Large intestine (tissue), 3 donors: ENCODE measurements around the gene MAST4. TPM values are rescaled to one million over a fixed set of nuclear protein-coding genes. Genes with fewer than 3 reads are reported as not detected.

Experiments
- DNase-seq, 2 donors: peaks; one replicate each; pipeline versions ENCODE4 v3.0.0 to v3.0.0-alpha.2; 2013
- H3K27ac ChIP-seq: one replicate; pipeline ENCODE4 v1.5.1; 2013; ENCODE audit warnings: low read length
- H3K27me3 ChIP-seq: 2 replicates; pipeline ENCODE4 v1.6.1; 2013; ENCODE audit warnings: low read length; ENCODE audit not compliant: control insufficient read depth, insufficient read depth
- H3K36me3 ChIP-seq: 2 replicates; pipeline ENCODE4 v1.6.1; 2013; ENCODE audit warnings: low read length; ENCODE audit not compliant: control insufficient read depth, insufficient read depth
- H3K4me1 ChIP-seq: one replicate; pipeline ENCODE4 v1.6.1; 2013; ENCODE audit warnings: low read length; ENCODE audit not compliant: control insufficient read depth, insufficient read depth
- H3K4me3 ChIP-seq: one replicate; pipeline ENCODE4 v1.5.1; 2013; ENCODE audit warnings: low read length
- H3K9me3 ChIP-seq: one replicate; pipeline ENCODE4 v1.6.1; 2013; ENCODE audit warnings: mild to moderate bottlenecking, low read depth, low read length, moderate library complexity; ENCODE audit not compliant: control insufficient read depth
- WGBS: methylation state at CpG from one replicate; pipeline ENCODE4 v1.1.5; 2013; ENCODE audit warnings: low lambda C conversion rate; ENCODE audit not compliant: insufficient coverage; 5-methylcytosine and 5-hydroxymethylcytosine counted together
- polyA plus RNA-seq: library from polyadenylated mRNA; unstranded; fragments of 120-200 nt; gene quantifications from one replicate; pipeline ENCODE4 v1.2.1, GENCODE V29; 2013

The MAST4 gene
- polyA plus RNA-seq, 1 donor = 14.8 TPM

DNA sequence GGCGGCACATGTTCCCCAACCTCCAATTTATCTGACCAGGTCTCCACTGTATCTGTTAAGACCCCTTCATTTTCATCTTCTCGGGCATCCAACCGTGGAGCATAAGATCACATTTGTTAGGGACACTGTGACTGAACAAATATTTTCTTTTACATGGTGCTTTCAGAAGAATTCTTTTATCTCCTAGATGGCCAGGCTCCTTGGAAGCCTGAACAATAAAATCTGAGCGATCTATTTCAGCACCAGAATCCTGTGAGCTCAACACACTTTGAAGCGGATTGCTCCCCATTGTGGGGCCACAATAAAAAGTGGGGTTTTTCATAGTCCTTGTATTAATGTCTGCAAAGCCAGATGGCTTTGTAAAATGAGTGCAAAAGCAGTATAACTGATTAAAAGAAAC lies 326.7 kb downstream of the MAST4 start:
- Histone ChIP-seq H3K4me1 (no peaks in the 10 kb centered on the region), H3K27me3 (no peaks in the 10 kb centered on the region), H3K27ac (no peak overlapping the region), H3K9me3 (no peaks in the 10 kb centered on the region), H3K36me3 (no peaks in the 10 kb centered on the region), H3K4me3 (no peak overlapping the region)
- no peak for DNase-seq
- WGBS = 32% methylated on average over 2 of the region's 5 CpGs

DNA sequence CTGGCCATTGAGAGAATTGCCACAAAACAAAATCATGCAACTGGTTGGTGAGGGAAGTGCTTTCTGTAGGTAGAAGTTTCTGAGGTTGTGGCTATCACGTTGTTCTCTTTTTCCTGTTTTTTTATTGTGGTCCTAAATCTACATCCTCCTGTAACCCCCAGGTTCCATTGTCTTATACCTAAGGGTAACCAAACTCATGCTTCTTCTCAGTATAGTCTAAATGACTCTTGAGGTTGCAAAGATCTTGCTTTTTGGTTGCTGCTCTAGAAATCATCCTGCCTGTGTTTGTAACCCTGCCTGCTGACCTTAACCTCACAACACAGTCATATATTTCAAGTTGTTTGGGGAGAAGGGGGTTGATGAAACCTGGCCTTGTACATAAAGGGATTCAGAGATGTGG lies 327.3 kb downstream of the MAST4 start:
- Histone ChIP-seq H3K4me1 (no peaks in the 10 kb centered on the region), H3K27me3 (no peaks in the 10 kb centered on the region), H3K36me3 (no peaks in the 10 kb centered on the region), H3K27ac (no peak overlapping the region), H3K9me3 (no peaks in the 10 kb centered on the region), H3K4me3 (no peak overlapping the region)
- DNase-seq = no peak
- no CpG with 5 or more reads among the region's 1 CpG for WGBS

DNA sequence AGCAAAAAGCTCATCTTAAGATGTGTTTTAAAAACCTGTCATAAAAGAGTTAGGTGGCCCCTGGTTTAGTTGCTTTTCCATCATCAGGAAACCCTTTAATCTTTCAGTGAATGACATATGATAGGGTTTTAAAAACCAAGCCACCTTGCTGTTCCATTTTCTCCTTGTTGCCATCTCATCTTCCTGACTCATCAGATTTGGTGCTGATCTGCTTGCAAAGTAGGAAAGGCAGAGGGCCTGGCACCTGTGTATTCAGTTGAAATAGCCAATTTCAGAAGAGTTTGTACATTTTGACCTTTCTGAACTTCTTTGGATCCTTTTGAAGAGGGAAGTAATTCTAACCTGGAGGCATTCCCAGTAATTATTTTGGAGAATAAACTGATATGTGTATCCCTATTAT lies 327.7 kb downstream of the MAST4 start:
- H3K27me3 ChIP-seq = no peaks in the 10 kb centered on the region
- no peak overlapping the region for H3K4me3 ChIP-seq
- H3K9me3 ChIP-seq = no peaks in the 10 kb centered on the region
- H3K4me1 ChIP-seq = no peaks in the 10 kb centered on the region
- DNase-seq = no peak
- H3K36me3 ChIP-seq = no peaks in the 10 kb centered on the region
- H3K27ac ChIP-seq = no peak overlapping the region

DNA sequence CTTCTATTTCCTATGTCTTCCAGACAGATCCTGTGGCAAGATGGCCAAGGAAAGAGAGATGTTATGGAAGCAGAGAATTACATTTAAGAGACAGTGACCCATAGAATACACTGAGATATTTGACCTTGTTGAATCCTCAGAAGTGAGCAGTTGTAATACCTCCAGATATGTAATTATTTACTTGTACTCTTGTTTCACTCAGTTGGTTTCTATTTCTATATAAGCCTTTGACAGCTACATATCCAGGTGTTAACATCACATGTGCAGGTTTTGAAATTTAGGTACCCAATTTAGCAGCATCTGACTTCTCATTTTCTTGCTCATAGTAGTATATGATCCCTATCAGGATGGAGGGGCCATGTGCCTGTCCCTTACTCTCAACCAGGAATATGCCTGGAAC lies 330.9 kb downstream of the MAST4 start:
- Histone ChIP-seq H3K9me3 (no peaks in the 10 kb centered on the region), H3K27me3 (no peaks in the 10 kb centered on the region), H3K4me3 (no peak overlapping the region), H3K4me1 (no peaks in the 10 kb centered on the region), H3K27ac (no peak overlapping the region), H3K36me3 (no peaks in the 10 kb centered on the region)
- DNase-seq = no peak

DNA sequence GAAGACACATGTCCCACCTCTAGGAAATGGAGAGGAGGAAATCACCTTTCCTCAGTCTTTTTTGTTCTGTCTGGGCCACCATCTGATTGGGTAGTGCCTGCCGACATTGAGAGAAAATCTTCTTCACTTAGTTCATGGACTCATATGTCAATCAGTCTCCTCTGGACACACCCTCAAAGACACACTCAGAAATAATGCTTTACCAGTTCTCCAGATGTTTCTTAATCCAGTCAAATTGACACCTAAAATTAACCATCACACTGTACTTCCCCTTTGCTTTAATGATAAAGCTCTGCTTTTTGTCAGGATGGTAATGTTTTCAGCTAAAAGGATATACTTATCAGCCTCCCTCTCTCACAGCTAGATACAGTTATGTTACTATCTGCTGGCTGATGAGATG lies 333.1 kb downstream of the MAST4 start:
- no peak overlapping the region for H3K4me3 ChIP-seq
- H3K36me3 ChIP-seq = no peaks in the 10 kb centered on the region
- no peaks in the 10 kb centered on the region for H3K4me1 ChIP-seq
- no peak for DNase-seq
- H3K27ac ChIP-seq = no peak overlapping the region
- 100% methylated on average over 1 of the region's 1 CpG for WGBS
- no peaks in the 10 kb centered on the region for H3K27me3 ChIP-seq
- H3K9me3 ChIP-seq = no peaks in the 10 kb centered on the region

DNA sequence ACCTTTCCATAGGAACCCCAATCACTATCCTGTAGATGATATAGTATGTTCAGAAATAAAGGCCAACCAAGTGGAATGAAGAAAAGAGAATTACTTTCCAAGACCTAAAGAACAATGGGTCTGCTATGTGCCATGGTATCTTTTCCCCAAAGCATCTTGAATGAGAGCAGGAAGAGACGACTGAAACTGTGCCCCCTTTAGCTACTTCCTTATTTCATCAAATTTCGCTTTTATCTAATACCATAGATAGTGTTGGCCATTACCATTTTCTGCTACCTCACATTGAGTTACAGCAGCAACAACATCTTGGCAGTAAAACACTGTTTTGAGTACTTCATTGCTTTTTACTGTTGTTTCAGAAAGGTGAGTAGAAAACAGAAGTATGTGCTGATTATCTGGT lies 333.8 kb downstream of the MAST4 start:
- no peak overlapping the region for H3K27ac ChIP-seq
- H3K36me3 ChIP-seq = no peaks in the 10 kb centered on the region
- WGBS = no CpG with 5 or more reads among the region's 2 CpGs
- no peaks in the 10 kb centered on the region for H3K9me3 ChIP-seq
- no peak overlapping the region for H3K4me3 ChIP-seq
- no peak for DNase-seq
- H3K27me3 ChIP-seq = no peaks in the 10 kb centered on the region
- H3K4me1 ChIP-seq = no peaks in the 10 kb centered on the region

DNA sequence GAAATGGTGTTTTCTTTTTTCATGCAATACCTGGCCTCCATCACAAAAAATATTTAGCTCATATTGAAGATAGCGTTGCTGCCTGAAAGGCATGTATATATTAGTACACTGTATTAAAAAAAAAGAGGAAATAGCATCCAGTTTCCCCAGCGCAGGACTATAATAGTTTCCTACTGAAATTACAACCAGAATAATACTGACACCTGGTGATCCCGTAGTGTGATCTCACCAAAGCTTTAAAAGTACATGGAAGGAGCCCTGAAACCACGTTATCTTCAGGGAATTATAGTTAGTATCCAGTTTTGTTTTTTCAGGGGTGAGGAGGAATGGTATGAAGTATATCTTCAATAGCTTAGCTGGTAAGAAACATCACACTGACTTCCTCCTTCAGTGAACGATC lies 335.5 kb downstream of the MAST4 start:
- no peaks in the 10 kb centered on the region for H3K36me3 ChIP-seq
- no peaks in the 10 kb centered on the region for H3K27me3 ChIP-seq
- no CpG with 5 or more reads among the region's 5 CpGs for WGBS
- no peak for DNase-seq
- H3K4me3 ChIP-seq = no peak overlapping the region
- no peak overlapping the region for H3K27ac ChIP-seq
- H3K9me3 ChIP-seq = no peaks in the 10 kb centered on the region
- no peaks in the 10 kb centered on the region for H3K4me1 ChIP-seq

DNA sequence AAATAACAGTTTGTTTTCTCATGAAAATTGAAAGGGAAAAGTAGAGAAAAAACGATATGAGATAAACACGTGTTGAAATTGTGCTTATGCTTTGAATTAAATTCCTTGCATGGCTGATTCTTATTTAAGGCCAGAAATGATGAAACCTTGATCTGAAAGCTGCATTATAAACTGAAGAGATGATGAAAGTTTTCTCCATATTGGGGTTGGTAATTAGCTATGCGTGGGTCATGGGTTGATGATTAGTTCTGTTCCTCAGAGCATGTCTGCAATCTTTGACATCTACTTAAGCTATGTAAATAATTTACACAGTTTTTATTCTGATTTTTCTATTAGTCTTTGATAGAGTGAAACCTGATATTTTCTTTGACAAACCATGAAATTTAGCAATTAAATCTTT lies 336.3 kb downstream of the MAST4 start:
- Histone ChIP-seq H3K4me1 (no peaks in the 10 kb centered on the region), H3K27me3 (no peaks in the 10 kb centered on the region), H3K36me3 (no peaks in the 10 kb centered on the region), H3K9me3 (no peaks in the 10 kb centered on the region), H3K4me3 (no peak overlapping the region), H3K27ac (no peak overlapping the region)
- 83% methylated on average over 1 of the region's 3 CpGs for whole genome bisulfite sequencing
- DNase-seq = no peak

DNA sequence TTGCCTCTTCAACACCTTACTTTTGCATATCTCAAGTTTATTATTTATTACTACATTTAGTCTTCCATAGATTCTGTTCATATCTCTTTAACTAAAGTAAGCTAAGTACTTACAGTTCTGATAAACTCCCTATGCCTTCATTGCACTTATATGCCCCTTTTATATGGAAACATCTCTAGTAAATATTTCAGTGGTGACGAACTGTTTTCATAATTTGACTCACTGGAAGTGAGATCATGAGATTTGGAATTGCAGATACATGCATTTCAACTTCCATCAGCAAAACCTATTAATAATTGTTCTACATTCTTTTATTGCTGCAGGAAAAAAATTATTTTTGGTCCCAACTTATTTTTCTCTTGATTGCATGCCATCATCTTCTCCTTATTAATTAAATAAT lies 336.9 kb downstream of the MAST4 start:
- H3K4me1 ChIP-seq = no peaks in the 10 kb centered on the region
- no peaks in the 10 kb centered on the region for H3K9me3 ChIP-seq
- H3K27ac ChIP-seq = no peak overlapping the region
- no peaks in the 10 kb centered on the region for H3K36me3 ChIP-seq
- no peaks in the 10 kb centered on the region for H3K27me3 ChIP-seq
- 83% methylated on average over 1 of the region's 1 CpG for WGBS
- DNase-seq = no peak
- no peak overlapping the region for H3K4me3 ChIP-seq

DNA sequence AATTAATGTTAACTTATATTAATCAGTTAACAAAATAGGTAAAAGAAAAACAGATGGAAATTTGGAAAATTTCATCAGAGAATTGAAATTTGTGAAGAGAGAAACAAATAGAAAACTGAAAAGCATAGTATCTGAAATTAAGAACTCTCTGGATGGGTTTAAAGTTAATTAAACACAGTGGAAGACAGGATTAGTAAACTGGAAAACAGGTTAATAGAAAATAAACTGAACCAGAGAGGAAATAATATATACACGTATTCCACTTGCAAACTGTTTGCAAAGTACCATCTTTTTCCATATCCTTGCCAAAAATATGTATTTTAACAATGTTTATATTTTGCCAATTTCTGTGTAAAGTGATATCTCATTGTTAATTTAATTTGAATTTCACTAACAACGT lies 342.9 kb downstream of the MAST4 start:
- no peak for DNase-seq
- Histone ChIP-seq H3K4me3 (no peak overlapping the region), H3K36me3 (no peaks in the 10 kb centered on the region), H3K27me3 (no peaks in the 10 kb centered on the region), H3K9me3 (no peaks in the 10 kb centered on the region), H3K4me1 (no peaks in the 10 kb centered on the region), H3K27ac (no peak overlapping the region)
- WGBS = 89% methylated on average over 1 of the region's 2 CpGs

DNA sequence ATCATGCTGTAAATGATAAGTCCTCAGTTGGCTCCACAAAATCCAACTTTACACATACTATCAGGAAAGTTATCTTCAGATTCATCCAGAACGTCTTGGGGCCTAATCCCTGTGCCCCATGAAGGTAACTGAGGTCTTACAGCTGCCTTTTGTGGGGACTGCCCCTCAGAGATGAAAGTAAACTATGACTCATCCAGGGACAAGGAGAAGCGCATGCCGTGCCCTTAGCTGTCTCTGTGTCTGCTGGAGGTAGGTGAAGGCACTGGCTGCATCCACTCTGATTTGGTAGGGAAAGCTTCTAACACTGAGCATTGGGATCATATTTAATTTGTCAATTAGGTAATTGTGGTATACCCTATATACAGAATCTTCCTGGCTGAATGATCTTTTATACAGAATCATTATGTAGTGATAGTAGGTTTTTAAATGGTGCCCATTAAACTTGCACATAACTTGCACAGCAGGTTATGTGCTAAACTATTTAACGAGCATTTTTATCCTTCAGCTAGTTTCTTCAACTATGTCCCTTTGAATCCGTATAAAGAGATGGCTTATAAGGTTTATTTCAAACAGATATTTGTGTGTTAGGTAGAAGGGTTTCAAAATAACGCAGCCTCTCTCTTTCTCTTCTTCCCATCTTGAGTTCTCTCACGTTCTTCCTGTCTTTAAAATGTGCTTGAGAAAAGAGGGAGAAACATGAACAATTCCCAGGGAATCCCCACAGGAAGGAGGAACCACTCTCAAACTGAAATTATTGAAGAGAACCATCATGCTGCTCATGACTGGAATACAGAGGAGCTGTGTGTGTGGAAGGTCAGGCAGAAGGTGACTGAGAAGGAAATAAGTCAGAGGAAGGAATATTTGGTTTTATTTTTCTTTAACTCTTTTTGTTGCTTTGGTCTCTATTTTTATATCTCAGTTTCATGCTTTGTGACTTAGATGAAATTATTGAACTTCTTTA lies 349.5 kb downstream of the MAST4 start:
- DNase-seq = no peak
- H3K9me3 ChIP-seq = no peaks in the 10 kb centered on the region
- no peak overlapping the region for H3K27ac ChIP-seq
- H3K4me1 ChIP-seq = no peaks in the 10 kb centered on the region
- no peaks in the 10 kb centered on the region for H3K36me3 ChIP-seq
- no CpG with 5 or more reads among the region's 7 CpGs for WGBS
- H3K4me3 ChIP-seq = no peak overlapping the region
- no peaks in the 10 kb centered on the region for H3K27me3 ChIP-seq
